Heart left ventricle (tissue), 13 donors: ENCODE results near the gene LSP1.

Source experiments
- POLR2A ChIP-seq, 2 donors: fragments of 450-650 bp; IDR thresholded peaks; one replicate each; pipeline ENCODE4 v1.6.1; 2017; ENCODE audit warnings: antibody characterized with exemption in 2 of 2, mild to moderate bottlenecking in 2 of 2, moderate library complexity in 2 of 2
- TF ChIP-seq, protein P1 (sequence below), 12 donors: fragments of 200-600 bp; sonication (generic) in 4 of 12; IDR thresholded peaks; one replicate each; pipeline versions ENCODE4 v1.5.0 to v1.8.0; 2018 to 2022; ENCODE audit warnings: antibody characterized with exemption in 12 of 12, mild to moderate bottlenecking in 5 of 12
- donor health status: ischemic (EF 13 %, LVEDD 7.1; RV severe dilation, severe dysfunction).
- donor health status: DM: no; HTN: yes; CAD: no.
- donor health status: DM: no; HTN: no; CAD: no.
- donor health status: ischemic (EF 25% LVEDD 6.9; RV normal size, moderate dysfunction).
- donor health status: ischemic (EF 25% LVEDD 5.7; RV mildly dilated, moderate dysfunction).
- donor health status: ischemic (EF 35%, LVEDD 5.7; RV mildly dilated, moderate dysfunction).
- donor health status: nonischemic (EF 11% LVEDD 7.7; RV severe dilation, severe dysfunction).
- donor health status: DM: yes; HTN: yes; CAD: no.
- donor health status: PGD.
- donor health status: ischemic (EF 29% LVEDD 5.4; RV normal size, mild dysfunction).
- donor health status: nonischemic (EF 23%, LVEDD 6.1; RV moderate dilation, normal function).

DNA sequence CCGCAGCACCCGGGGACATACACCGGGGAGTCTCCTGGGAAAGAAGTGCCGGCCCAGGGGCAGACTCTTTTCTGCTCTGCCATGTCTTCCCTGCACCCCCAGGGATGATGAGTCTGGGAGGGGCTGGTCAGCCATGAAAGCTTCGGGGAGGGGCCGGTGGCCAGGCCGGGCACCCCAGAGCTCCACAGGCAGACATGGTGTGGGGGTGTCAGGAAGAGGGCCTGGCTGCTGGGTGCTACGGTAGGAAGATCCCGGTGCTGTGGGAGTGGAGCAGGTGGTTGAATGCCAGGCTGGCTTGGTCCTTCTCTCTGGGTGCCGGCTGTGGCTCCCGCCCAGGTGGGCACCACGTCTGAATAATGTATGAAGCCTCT is 17.4 kb downstream of the LSP1 start:
- TF ChIP-seq, protein P1, sequence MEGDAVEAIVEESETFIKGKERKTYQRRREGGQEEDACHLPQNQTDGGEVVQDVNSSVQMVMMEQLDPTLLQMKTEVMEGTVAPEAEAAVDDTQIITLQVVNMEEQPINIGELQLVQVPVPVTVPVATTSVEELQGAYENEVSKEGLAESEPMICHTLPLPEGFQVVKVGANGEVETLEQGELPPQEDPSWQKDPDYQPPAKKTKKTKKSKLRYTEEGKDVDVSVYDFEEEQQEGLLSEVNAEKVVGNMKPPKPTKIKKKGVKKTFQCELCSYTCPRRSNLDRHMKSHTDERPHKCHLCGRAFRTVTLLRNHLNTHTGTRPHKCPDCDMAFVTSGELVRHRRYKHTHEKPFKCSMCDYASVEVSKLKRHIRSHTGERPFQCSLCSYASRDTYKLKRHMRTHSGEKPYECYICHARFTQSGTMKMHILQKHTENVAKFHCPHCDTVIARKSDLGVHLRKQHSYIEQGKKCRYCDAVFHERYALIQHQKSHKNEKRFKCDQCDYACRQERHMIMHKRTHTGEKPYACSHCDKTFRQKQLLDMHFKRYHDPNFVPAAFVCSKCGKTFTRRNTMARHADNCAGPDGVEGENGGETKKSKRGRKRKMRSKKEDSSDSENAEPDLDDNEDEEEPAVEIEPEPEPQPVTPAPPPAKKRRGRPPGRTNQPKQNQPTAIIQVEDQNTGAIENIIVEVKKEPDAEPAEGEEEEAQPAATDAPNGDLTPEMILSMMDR (IDR thresholded peaks at IDR 0.05), result no peak
- no peak for TF ChIP-seq POLR2A (IDR thresholded peaks at IDR 0.05)
